IPS-NIHi11 (cell line): ENCODE measurements around the gene ITGB1.

ENCODE experiments used
- DNase-seq: peaks from one replicate; pipeline ENCODE4 v3.0.0; 2012; ENCODE audit warnings: mixed read lengths, low spot score

ITGB1 gene

DNA sequence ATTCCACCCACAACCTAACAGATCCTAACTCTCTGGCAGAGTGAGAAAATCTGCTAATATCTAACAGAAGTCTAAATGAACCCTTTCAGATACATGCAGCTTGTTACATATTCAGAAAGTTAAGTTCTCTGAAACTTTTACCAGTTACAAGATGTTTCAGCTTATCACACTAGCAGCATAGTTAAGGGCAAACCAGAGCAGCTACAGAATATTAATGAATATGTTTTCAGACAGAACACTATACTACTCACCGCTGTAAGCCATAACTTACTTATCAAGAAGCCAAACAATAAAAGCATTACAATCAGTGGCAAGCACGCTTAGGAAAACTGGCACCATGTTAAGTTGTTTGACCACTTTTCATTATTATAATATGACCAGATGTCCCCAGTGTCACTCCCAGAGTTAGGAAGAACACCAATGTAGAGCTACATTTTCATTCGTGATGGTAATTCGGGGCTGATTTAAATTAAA lies 2.7 kb downstream of the ITGB1 start:
- DNase-seq, result no peak

DNA sequence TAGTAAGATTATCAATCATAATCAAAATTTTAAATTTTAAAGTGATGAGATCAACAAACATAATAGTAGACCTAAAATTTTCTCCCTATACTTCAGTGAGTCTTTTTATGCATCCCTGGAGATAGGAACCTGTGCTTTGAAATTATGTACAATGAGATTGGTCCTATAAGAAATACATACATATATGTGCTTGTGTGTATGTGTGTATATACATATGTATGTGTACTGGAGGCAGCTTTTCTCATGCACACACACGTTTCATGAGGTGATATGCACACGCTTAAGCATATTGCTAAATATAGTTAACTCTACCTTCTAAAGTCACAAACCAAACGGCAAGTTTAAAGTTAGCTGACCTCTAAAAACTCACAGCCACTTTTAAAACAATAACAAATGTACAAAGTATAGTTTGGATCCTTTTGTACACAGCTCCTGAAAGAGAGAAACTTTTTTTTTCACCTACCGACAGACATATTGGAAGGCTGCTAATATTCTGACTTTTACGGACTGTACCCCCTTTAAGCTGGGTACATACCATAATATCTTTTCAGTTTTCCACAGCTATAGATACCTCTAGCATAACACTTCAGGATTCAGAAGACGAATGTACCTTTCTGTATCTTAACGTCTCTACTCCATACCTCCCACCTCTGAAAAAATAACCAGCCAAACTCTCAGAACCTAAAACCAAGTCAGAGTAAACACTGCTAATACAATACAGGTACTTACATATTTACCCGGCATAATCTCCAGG lies 3.3 kb downstream of the ITGB1 start:
- no peak for DNase-seq

DNA sequence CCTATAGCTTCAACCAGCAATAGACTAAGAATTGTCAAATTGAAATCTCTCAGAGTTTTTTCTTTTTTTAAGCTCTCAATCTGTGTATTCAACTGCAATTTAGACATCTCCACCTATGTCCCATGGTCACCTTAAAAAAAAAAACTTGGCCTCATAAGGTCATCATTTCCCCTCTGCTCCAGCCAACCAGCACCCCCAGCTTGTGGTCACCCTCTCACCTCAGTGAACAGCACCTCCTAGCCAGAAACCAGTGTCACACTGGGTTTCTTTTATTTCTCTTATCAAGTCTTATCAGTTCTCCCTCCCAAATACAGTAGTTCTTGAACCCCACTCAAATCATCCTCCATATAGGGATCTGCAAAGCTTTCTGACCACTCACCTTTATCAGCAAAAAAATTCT lies 4.0 kb downstream of the ITGB1 start:
- no peak for DNase-seq

DNA sequence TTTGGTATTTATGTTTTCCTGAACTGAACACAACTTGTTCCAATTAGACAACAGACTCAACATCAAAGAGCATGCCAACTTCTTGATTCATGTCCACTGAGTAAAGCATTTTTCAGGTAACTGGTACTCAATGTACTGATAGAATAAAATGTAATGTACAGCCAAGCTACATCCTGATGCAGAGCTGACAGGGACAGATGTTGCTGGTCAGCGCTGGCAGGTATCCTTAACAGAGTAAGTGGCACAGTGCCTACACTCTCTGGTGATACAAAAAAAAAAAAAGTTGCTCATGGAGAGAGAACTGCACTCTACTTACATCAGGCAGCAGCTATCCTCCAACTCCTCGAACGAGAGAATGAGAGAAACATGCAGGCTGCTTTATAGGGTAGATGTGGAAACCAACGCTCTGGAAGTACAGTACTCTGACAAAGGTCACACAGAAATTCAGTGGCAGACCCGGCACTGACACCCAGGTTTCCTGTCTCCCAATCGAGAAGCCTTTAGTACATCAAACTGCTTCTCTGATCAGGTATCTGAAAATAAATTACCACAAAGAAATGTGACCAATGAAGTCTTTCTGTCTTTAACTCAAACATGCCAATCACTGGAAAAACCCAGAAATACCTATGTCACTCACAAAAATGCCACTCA lies 4.6 kb downstream of the ITGB1 start:
- no peak for DNase-seq

DNA sequence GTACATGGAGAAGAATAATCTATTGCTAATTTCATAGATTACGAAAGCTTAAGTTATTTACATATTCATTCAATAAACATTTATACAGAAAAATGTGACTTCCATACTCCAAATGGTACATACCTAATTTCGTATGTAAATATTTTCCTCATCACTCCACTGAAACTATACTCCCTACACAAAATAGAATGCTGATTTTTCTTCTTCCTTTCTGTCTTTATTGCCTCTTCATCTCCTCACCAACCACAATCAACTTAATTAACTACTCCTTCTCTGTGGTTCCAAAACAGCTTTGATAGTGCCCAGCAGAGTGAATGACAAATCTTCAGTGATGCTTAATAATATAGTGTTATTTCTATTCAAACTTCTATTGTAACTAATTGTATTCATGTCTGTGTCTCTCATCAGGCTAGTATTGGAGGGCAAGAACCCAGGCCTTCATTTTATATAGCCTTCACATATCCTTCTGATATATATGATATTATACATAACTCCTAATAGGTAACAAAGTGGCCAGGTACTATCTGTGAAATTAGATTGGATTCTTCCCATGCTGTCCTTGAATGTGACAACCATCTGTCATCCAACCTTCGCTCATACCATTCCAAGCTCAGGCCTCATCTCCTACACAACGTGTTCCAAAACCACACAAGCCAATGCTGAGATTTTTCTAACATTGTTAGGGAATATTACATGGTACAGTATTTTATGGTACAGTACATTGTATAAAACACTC lies 5.3 kb downstream of the ITGB1 start:
- no peak for DNase-seq

DNA sequence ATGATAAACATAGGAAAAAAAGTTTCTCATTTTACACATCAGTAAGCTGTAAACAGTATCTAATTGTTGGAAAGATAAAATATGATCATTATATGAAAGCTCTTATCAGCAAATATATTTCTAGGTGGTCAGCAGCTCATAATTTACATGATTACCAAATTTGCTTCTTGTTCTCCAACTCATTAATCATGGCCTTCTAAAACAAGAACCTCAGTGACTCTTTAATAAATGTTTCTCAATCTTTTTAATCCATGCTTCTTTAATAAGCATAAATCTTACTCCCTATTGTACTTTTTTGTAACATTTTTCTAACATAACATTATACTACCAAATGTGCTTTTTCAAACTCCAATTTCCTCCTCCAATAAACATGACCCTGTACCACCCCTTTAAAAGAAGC lies 5.9 kb downstream of the ITGB1 start:
- DNase-seq, result no peak

DNA sequence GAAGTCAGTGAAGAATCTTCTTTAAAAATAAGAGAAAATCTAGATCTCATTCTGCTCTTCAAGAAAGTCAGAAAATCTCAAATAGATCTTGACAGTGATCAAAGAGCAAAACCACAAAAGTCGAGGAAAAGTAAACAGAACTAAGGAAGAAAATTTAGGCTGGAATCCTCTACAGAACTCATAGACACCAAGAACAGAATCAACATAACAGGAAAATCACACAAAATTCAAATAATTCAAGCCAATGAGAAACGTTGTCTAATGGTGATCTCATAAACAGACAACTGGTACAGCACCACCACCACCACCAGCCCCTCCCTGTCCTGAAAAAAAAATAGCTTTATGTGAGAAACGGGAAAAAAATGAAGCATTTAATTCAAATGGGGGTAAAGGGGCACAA lies 6.9 kb downstream of the ITGB1 start:
- no peak for DNase-seq

DNA sequence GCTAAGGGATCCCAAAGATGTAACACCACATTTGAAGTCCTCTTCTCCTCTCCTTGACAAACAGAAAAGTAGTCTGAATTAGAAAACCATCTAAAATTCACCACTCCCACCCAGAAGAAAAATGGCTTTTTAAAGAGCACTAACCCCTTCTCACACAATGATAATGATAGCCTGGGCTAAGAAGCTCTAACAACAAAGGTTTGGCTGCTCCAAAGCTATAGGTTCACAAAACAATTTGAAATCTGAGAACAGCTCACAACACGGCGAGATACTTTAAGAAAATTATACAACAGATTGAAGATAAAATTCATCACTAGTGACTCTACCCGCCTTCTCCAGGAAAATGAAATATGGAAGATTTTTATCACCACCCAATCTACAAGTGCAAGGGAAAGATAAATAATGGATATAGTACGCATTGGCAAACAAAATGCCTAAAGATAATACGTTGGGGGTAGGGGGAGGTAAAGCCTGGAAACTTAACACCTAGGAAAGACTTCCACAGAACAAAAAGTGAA lies 7.4 kb downstream of the ITGB1 start:
- DNase-seq, result no peak

DNA sequence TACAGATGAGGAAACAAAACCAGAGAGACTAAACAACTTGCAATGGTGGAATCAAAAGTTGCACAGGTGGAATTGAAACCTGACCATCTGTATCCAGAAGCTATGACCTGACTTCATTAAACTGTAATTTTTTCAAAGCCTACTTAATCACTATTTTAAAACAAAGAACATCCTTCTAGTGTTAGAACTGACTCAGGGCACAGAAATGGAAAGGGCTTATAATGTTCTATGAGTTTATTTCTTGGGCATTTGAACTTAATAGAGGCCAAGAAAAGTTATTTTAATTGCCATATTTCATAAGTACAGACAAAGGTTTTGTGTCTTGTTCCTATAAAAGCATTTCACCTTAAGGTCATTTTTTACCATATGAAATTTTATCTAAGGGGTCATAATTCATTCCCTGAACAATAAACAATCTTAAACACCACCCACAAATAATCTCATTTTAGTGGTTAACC lies 8.8 kb downstream of the ITGB1 start:
- DNase-seq, result no peak

DNA sequence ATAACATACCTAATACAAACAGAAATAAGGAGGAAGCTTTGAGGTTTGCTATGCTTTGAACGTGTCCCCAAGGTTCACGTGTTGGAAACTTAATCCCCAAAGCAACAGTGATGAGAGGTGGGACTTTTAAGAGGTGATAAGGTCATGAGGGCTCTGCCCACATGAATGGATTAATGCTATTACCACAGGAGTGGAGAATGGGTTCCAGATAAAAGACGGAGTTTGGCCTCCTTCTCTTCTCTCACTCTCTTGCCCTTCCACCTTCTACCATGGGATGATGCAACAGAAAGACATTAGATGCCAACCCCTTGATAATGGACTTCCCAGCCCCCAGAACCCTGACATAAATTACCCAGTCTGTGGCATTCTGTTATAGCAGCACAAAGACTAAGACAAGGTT lies 9.6 kb downstream of the ITGB1 start:
- DNase-seq, result no peak

DNA sequence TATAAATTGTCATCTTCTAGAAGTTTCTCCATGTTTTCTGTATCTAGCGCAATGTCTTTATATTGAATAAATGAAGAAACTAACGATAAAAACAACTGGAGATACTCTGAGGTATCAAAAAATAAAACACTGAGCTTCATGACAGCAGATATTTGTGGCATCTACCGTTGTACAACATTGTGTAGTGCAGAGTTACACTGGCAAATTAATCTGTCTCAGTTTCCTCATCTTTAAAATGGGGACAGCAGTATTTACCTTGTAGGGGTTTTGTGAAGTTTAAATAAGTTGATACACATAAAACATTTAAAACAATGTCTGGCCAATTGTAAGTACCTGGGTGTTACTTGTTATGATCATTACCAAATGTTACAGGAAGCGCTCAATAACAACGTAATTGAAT lies 10.4 kb downstream of the ITGB1 start:
- DNase-seq, result no peak

DNA sequence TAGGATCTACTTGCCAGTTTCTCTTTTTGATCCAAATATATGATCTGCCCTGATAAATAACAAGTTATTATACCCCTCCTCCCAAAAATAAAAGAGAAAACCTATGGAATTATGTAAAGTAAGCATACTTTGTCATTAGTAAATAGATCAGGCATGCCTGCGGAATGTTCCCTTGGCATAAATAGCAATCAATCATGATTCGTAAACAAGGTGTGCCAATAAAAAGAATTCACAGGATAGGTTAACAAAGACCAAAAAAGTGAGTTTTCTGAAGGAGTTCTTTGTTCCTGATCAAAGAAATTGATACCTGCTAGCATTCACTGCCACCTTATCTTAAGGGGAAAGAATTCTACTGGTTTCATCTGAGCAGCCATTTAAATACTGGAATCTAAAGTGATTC lies 11.9 kb downstream of the ITGB1 start:
- no peak for DNase-seq

DNA sequence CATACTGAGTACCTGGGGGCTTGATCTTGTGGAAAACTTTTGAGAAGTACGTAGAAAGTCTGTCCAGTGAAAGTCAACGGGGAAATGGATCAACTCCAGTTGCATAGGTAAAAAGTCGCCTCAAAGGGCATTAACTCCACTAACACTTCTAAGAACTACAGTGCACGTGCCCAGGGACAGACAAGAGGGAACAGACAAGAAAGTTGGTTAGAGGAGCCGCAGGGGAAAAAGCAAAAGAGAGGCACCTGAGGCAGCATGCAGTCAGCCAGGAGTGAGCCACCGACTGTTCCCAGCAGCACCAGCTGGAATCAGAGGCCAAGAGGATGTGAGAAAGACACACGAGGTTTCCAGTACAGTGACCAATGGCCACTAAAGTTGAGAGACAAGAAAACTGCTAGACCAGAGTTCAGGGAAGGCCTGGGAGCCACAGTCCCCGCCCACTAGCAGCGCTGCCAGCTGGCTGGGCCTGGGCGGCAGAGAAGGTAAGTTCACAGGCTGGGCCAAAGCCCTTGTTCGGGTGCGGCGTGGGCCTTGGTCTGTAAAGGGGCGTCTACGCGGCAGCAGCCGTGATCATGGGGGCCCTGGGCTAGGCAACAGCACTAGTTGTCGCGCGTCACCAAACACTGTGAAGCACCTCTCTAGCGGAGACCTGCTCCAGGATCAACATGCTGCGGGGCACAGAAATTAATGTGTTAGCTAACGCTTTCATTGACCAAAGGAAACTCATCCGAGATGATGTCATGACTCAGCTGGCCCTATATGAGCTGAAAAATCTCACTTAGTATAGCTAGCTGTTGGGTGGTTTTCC lies 14.0 kb downstream of the ITGB1 start:
- DNase-seq, result no peak

DNA sequence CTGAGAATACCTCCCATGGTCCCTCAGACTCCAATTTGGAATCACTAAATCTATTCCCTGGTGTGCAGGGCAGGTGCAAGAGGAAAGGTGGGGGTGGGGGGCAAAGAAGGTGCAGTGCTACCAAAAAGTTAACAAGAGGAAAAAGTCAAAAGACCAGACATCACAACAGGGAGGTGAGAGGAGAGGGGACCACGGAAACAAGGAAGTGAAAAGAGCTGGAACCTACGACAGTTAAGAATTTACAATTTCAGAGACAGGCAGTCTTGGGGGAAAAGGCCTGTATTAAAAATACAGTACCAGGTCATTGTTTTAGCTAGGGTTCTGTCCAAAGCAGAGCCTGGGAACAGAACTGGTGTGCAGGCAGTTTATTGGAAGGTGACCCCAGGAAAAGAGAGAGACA lies 14.6 kb downstream of the ITGB1 start:
- no peak for DNase-seq

DNA sequence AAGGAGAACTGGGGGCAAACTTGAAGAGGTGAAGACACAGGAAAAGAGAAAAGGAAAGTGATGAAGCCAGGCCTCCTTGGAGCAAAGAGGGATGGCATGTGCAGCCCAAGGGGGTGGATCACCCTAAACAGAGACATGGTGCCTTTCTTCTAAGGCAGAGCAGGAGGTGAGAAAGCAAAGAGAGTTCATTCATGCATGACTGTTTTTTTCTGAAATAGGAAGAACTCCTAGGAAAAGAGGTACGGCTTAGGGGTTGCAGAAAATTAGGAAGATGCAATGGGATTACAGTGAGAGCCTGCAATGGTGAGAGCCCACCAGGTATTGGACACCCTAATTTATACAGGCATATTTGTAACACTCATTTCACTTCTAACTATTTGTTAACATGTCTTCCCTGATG lies 15.9 kb downstream of the ITGB1 start:
- DNase-seq, result no peak

DNA sequence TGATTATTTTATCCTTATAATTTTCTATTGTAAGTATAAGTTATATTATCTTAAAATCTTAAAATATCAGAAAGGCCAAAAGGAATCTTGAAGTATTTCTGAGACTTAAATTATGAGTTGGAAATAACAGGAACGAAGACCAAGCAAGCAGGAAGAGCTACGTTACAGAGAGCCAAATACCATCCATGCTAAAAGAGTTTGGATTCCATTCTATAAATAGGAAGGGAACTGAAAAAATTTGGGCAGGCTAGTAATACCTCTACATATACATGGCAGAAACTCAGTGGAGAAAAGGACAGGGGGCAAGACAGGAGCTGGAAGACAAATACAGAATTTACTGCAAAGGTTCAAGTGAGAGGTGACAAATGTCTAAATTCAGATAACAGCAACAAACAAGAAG lies 16.7 kb downstream of the ITGB1 start:
- DNase-seq, result no peak

DNA sequence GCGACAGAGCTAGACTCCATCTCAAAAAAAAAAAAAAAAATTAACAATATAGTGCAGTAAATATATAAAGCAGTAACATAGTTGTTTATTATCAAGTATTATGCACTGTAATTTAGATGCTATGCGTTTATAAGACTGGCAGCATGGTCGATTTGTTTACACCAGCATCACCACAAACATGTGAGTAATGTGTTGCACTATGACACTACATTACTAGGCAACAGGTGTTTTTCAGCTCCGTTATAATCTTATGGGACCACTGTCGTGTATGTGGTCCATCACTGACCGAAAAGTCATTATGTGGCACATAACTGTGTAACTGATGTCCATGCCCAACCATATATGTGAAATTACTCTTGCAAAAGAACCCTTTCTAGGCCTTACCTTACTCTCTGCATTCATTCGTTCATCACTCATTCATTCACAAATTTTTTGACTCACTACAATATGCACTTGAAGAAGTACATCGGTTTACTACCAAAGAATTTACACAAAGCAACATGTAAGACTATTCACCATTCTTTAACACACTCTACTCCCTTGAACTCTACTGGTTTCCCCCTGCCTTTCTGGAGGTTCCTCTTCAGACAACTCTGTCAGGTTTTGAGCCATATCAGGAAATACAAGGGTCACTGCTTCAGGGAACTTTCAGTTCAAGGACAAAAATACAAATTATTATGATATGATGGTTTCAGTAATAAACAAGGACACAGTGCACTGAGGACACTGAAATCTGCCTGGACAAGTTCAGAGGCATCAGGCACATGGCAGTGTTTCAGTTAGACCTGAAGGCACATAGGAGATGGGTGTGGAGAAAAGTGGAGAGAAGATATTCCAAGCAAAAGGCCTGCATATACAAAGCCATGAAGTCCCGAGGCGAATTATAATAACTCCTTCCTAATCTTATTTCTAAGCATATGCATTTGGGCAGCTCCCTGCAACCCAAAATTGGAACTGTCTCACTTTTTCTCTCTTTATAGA lies 17.4 kb downstream of the ITGB1 start:
- no peak for DNase-seq

DNA sequence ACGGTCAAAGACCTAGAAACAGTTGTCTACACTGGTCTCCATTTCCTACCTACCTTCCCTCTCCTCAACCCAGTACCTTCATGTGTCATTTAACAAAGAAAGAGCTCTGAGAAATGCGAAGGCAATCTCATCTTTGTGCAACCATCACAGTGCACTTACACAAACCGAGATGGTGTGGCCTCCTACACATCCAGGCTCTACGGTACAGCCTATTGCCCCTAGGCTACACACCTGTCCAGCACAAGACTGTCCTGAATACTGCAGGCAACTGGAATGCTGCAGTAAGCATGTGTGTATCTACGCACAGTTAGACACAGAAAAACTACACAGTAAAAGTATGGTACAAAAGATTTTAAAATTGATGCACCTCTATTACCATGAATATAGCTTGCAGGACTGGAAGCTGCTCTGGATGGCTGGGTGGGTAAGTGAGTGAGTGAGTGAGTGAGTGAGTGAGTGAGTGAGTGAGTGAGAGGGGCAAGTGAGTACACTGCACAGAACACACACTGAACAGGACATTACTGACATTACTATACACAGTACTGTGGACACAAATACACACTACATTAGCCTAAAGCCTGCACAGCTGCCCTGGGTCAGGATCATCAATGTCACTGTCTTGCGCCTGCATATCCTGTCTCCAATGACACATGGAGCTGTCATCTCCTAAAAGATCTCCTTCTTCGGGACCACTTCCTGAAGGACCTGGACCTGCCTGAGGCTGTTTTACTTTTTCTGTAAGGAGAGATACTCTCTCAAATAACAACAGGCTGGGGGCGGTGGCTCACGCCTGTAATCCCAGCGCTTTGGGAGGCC lies 18.5 kb downstream of the ITGB1 start:
- DNase-seq, result no peak

DNA sequence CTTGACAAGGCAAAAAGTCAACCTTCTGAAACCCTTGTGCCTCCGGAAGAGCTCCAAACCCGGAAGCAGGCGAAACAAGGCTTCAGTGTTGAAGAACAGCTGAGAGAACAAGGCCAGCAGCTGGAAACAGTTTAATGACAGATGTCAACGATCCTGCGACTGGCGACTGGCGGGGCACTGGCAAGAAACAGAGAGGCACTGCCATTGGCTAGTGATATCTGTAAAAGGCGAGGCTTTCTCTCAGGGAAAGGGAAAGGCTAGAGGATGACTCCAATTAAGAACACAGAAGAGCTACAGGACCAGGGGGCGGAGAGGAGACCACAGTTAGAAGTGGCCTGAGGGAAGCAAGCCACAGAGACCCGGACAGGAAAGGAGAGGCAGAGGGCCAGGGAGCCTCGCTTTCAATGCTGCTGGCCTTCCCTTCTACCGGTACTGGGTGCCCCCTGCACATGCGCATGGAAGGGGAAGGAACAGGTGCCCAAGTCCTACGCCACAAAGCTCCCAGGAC lies 19.4 kb downstream of the ITGB1 start:
- DNase-seq, result no peak
